ENCODE results near the gene AOX1. TPM values are rescaled to one million over a fixed set of nuclear protein-coding genes. Genes with fewer than 3 reads are reported as not detected.

Gene AOX1
- total and polyA plus RNA-seq, 10 of the 15 experiments (the other 5 are each of a cell fraction or from before 2014, with no cell fraction given) = 0.03 to 0.56 (median 0.19) TPM; not detected in 6

DNA sequence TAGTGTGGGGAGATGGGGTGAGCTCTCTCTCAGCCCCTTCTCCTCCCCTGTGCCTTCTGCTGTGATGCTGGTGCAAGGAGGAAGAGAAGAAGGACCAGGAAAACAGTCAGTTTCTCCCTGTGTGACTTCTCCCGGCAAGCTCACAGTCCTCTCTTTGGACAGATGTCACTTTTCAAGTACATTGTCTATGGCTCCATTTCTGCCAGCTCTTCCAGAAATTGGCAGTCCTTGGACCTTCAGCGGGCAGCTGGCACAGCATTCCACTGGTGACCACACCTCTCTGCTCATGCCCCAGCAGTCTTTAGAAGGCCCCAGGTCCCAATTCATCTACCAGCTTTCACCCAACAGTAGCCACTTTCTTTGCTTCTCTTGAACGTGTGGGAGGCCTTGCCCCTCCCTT, 63.9 kb downstream of the AOX1 start (continued):
- TF ChIP-seq ZBED1 (IDR thresholded peaks at IDR 0.05; ENCODE audit: borderline replicate concordance) (no peak), TBL1XR1 (IDR thresholded peaks at IDR 0.05; ENCODE audit: low read depth, low read length) (no peak)

DNA sequence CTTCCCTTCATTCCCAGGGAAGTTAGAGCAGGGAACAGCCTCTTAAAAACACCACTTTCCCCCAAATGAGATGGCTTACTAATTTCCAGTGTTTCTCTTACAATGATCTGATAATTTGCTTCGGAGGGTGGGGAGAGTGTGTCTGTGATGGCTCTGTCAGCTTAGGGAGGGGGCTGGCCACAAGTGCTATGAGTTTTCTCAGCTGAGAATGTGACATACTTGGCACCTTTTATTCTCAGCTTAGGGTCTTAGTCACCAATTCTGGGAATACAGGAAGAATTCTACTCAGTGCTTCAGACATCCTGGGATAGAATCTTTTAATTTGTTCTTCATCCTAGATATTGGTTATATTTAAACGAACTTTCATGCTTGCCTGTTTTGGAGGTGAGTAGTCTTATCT, 64.4 kb downstream of the AOX1 start:
- no peaks in the 10 kb centered on the region for H3K36me3 ChIP-seq (ENCODE audit: control insufficient read depth in 2 of 2, insufficient read depth in 2 of 2, low read length in 1 of 2)
- ChIA-PET RAD21 (ENCODE audit: unreplicated experiment) (interaction anchor here (0.6 kb wide), 1 partner anchor 33 kb away, joined by 3 read pairs; no protein-coding TSS in a partner anchor), SMC1A (ENCODE audit: uncharacterized antibody, unreplicated experiment) (interaction anchor here (0.9 kb wide), 1 partner anchor 48 kb away, joined by 3 read pairs; no protein-coding TSS in a partner anchor), CTCF (no interaction called here), POLR2A (no interaction called here)
- H3K9me3 ChIP-seq (replicated peaks; ENCODE audit: control insufficient read depth, insufficient read depth, low read length) = no peaks in the 10 kb centered on the region
- no peak for DNase-seq (ENCODE audit: low read depth, low spot score)
- H2AFZ ChIP-seq (ENCODE audit: control insufficient read depth, low read depth, low read length) = no peak overlapping the region
- in situ Hi-C loops (cut with MboI) (no loop called here), intact Hi-C loops (cut with micrococcal nuclease; ENCODE audit: unreplicated experiment) (no loop called here)
- no TSS peak for BruUV-seq (replicated peaks)
- no peaks in the 10 kb centered on the region for H3K4me1 ChIP-seq (ENCODE audit: control insufficient read depth, insufficient read depth, low read length)
- no peaks in the 10 kb centered on the region for H4K20me1 ChIP-seq (ENCODE audit: control insufficient read depth, insufficient read depth)
- 0% methylated on average over 2 of the region's 2 CpGs for WGBS (ENCODE audit: insufficient coverage, insufficient replicate concordance, low lambda C conversion rate, missing lambda C conversion rate)
- no peak overlapping the region for H3K4me3 ChIP-seq
- FAIRE-seq = no peak
- H3K4me2 ChIP-seq (ENCODE audit: control insufficient read depth, insufficient read depth) = no peak overlapping the region
- peaks cover 0 to 4% of the 10 kb centered on the region in 2 experiments; a peak in 2 of 4 replicates for H3K27me3 ChIP-seq (replicated peaks in 1 of 2; ENCODE audit: control insufficient read depth in 2 of 2, insufficient read depth in 2 of 2, low read length in 1 of 2)
- ATAC-seq = no peak
- no peak overlapping the region for H3K9ac ChIP-seq (ENCODE audit: control insufficient read depth, insufficient read depth, low read length)
- H3K79me2 ChIP-seq (ENCODE audit: control insufficient read depth, insufficient read depth, low read length) = no peaks in the 10 kb centered on the region
- no peak overlapping the region for H3K27ac ChIP-seq (ENCODE audit: control insufficient read depth, insufficient read depth)
- TF ChIP-seq, protein P1, sequence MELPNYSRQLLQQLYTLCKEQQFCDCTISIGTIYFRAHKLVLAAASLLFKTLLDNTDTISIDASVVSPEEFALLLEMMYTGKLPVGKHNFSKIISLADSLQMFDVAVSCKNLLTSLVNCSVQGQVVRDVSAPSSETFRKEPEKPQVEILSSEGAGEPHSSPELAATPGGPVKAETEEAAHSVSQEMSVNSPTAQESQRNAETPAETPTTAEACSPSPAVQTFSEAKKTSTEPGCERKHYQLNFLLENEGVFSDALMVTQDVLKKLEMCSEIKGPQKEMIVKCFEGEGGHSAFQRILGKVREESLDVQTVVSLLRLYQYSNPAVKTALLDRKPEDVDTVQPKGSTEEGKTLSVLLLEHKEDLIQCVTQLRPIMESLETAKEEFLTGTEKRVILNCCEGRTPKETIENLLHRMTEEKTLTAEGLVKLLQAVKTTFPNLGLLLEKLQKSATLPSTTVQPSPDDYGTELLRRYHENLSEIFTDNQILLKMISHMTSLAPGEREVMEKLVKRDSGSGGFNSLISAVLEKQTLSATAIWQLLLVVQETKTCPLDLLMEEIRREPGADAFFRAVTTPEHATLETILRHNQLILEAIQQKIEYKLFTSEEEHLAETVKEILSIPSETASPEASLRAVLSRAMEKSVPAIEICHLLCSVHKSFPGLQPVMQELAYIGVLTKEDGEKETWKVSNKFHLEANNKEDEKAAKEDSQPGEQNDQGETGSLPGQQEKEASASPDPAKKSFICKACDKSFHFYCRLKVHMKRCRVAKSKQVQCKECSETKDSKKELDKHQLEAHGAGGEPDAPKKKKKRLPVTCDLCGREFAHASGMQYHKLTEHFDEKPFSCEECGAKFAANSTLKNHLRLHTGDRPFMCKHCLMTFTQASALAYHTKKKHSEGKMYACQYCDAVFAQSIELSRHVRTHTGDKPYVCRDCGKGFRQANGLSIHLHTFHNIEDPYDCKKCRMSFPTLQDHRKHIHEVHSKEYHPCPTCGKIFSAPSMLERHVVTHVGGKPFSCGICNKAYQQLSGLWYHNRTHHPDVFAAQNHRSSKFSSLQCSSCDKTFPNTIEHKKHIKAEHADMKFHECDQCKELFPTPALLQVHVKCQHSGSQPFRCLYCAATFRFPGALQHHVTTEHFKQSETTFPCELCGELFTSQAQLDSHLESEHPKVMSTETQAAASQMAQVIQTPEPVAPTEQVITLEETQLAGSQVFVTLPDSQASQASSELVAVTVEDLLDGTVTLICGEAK (IDR thresholded peaks at IDR 0.05; ENCODE audit: borderline replicate concordance) = no peak
- TF ChIP-seq PAX5 (IDR thresholded peaks at IDR 0.05; ENCODE audit: borderline replicate concordance, low read depth, low read length) (no peak), CHD1 (IDR thresholded peaks at IDR 0.05; ENCODE audit: low read depth, low read length) (no peak), NFYA (IDR thresholded peaks at IDR 0.05; ENCODE audit: borderline replicate concordance, low read depth, low read length) (no peak), EZH2 (IDR thresholded peaks at IDR 0.05; ENCODE audit: borderline replicate concordance, control insufficient read depth, low read depth, low read length) (no peak), MXI1 (IDR thresholded peaks at IDR 0.05; ENCODE audit: low read depth, low read length) (no peak), EED (IDR thresholded peaks at IDR 0.05; ENCODE audit: low read depth) (no peak), HDAC6 (IDR thresholded peaks at IDR 0.05; ENCODE audit: unreplicated experiment) (no peak), ETV6 (conservative IDR thresholded peaks at IDR 0.05 in 1 of 2, IDR thresholded peaks at IDR 0.05 in 1 of 2; ENCODE audit: borderline replicate concordance in 1 of 2, low read depth in 1 of 2) (no peak), RAD51 (IDR thresholded peaks at IDR 0.05) (no peak), ASH2L (IDR thresholded peaks at IDR 0.05; ENCODE audit: borderline replicate concordance, low read depth) (no peak), RCOR1 (conservative IDR thresholded peaks at IDR 0.05; ENCODE audit: low read depth, low read length) (no peak)
- TF ChIP-seq, protein P2, sequence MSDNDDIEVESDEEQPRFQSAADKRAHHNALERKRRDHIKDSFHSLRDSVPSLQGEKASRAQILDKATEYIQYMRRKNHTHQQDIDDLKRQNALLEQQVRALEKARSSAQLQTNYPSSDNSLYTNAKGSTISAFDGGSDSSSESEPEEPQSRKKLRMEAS (IDR thresholded peaks at IDR 0.05; ENCODE audit: low read depth, low read length) = no peak
- TF ChIP-seq, protein P3, sequence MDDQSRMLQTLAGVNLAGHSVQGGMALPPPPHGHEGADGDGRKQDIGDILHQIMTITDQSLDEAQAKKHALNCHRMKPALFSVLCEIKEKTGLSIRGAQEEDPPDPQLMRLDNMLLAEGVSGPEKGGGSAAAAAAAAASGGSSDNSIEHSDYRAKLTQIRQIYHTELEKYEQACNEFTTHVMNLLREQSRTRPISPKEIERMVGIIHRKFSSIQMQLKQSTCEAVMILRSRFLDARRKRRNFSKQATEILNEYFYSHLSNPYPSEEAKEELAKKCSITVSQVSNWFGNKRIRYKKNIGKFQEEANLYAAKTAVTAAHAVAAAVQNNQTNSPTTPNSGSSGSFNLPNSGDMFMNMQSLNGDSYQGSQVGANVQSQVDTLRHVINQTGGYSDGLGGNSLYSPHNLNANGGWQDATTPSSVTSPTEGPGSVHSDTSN (IDR thresholded peaks at IDR 0.05; ENCODE audit: insufficient replicate concordance, low read depth, low read length) = no peak
- TF ChIP-seq, protein P4, sequence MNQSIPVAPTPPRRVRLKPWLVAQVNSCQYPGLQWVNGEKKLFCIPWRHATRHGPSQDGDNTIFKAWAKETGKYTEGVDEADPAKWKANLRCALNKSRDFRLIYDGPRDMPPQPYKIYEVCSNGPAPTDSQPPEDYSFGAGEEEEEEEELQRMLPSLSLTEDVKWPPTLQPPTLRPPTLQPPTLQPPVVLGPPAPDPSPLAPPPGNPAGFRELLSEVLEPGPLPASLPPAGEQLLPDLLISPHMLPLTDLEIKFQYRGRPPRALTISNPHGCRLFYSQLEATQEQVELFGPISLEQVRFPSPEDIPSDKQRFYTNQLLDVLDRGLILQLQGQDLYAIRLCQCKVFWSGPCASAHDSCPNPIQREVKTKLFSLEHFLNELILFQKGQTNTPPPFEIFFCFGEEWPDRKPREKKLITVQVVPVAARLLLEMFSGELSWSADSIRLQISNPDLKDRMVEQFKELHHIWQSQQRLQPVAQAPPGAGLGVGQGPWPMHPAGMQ (IDR thresholded peaks at IDR 0.05; ENCODE audit: borderline replicate concordance) = no peak

Data from GM12878 (cell line).